Measurements from ENCODE around the gene WFS1.

The WFS1 gene

GRCh38 chr4:6300359-6300758, 30.7 kb downstream of the WFS1 start:
- DNase-seq (ENCODE audit: low read depth in 2 of 2): no peak

GRCh38 chr4:6301051-6301731, 31.5 kb downstream of the WFS1 start:
- no peak for DNase-seq (ENCODE audit: low read depth in 2 of 2)

GRCh38 chr4:6301732-6302442, 32.2 kb downstream of the WFS1 start:
- no peak for DNase-seq (ENCODE audit: low read depth in 2 of 2)

- no peak for DNase-seq (ENCODE audit: low read depth in 2 of 2)
These were observed 33.2 kb downstream of the WFS1 start for GRCh38 chr4:6302869-6303268.

GRCh38 chr4:6303943-6304342, 34.3 kb downstream of the WFS1 start:
- DNase-seq (ENCODE audit: low read depth in 2 of 2): no peak

GRCh38 chr4:6306299-6306698, 36.6 kb downstream of the WFS1 start:
- no peak for DNase-seq (ENCODE audit: low read depth in 2 of 2)

- DNase-seq (ENCODE audit: low read depth in 2 of 2): no peak
These were observed 37.6 kb downstream of the WFS1 start for GRCh38 chr4:6307230-6307629.

- no peak for DNase-seq (ENCODE audit: low read depth in 2 of 2)
These were observed 38.2 kb downstream of the WFS1 start for GRCh38 chr4:6307891-6308290.

GRCh38 chr4:6308899-6309643, 39.4 kb downstream of the WFS1 start:
- DNase-seq (ENCODE audit: low read depth in 2 of 2): no peak

- no peak for DNase-seq (ENCODE audit: low read depth in 2 of 2)
These were observed 40.1 kb downstream of the WFS1 start for GRCh38 chr4:6309777-6310176.

GRCh38 chr4:6313216-6313615, 43.6 kb downstream of the WFS1 start:
- DNase-seq (ENCODE audit: low read depth in 2 of 2): no peak

- DNase-seq (ENCODE audit: low read depth in 2 of 2): no peak
These were observed 46.9 kb downstream of the WFS1 start for GRCh38 chr4:6316461-6317003.

GRCh38 chr4:6318206-6318605, 48.6 kb downstream of the WFS1 start:
- no peak for DNase-seq (ENCODE audit: low read depth in 2 of 2)

GRCh38 chr4:6319530-6320150, 50.0 kb downstream of the WFS1 start:
- DNase-seq (ENCODE audit: low read depth in 2 of 2): no peak

- DNase-seq (ENCODE audit: low read depth in 2 of 2): no peak
These were observed 51.0 kb downstream of the WFS1 start for GRCh38 chr4:6320663-6321062.

- no peak for DNase-seq (ENCODE audit: low read depth in 2 of 2)
These were observed 51.7 kb downstream of the WFS1 start for GRCh38 chr4:6321361-6321760.

- DNase-seq (ENCODE audit: low read depth in 2 of 2): no peak
These were observed 52.6 kb downstream of the WFS1 start for GRCh38 chr4:6322067-6322760.

GRCh38 chr4:6322761-6323566, 53.3 kb downstream of the WFS1 start:
- no peak for DNase-seq (ENCODE audit: low read depth in 2 of 2)

- no peak for DNase-seq (ENCODE audit: low read depth in 2 of 2)
These were observed 54.9 kb downstream of the WFS1 start for GRCh38 chr4:6324461-6324998.
